MCF 10A (cell line): ENCODE measurements around the gene C4A. TPM values are rescaled to one million over a fixed set of nuclear protein-coding genes. Genes with fewer than 3 reads are reported as not detected.

Experiments
- BruUV-seq: library from RNA; stranded (reverse); fragments of 400-500 nt; replicated peaks from 2 replicates; lab custom pipeline; 2021; lab: Mats Ljungman, UMichigan
- CTCF ChIA-PET: fragments of 300-600 bp; sonication (Branson Sonifier 250); formaldehyde crosslinking; extraction: SDS; loops from one replicate; lab custom pipeline; 2021; ENCODE audit warnings: antibody characterized with exemption, inconsistent platforms; lab: Yijun Ruan, JAX
- POLR2A ChIA-PET: fragments of 300-600, 350-650 bp; sonication (Branson Sonifier 250); formaldehyde crosslinking; extraction: SDS; loops from one replicate; lab custom pipeline; 2020; ENCODE audit warnings: antibody characterized with exemption, inconsistent platforms; lab: Yijun Ruan, JAX
- DNase-seq: peaks from one replicate; pipeline ENCODE4 v3.0.0-alpha.2; 2018; ENCODE audit not compliant: unreplicated experiment
- H3K27ac Mint-ChIP-seq: one replicate; pipeline ENCODE4 v1.8.0; 2022; ENCODE audit warnings: mild to moderate bottlenecking, low read depth, mixed read lengths; ENCODE audit not compliant: unreplicated experiment
- H3K27me3 Mint-ChIP-seq: one replicate; pipeline ENCODE4 v1.8.0; 2022; ENCODE audit warnings: mixed read lengths; ENCODE audit not compliant: insufficient read depth, unreplicated experiment
- H3K36me3 Mint-ChIP-seq: one replicate; pipeline ENCODE4 v1.8.0; 2022; ENCODE audit warnings: mild to moderate bottlenecking, moderate library complexity, mixed read lengths; ENCODE audit not compliant: insufficient read depth, unreplicated experiment
- H3K4me1 Mint-ChIP-seq: one replicate; pipeline ENCODE4 v1.8.0; 2022; ENCODE audit warnings: mixed read lengths; ENCODE audit not compliant: insufficient read depth, unreplicated experiment
- H3K4me3 Mint-ChIP-seq: one replicate; pipeline ENCODE4 v1.8.0; 2022; ENCODE audit warnings: mild to moderate bottlenecking, moderate library complexity, mixed read lengths; ENCODE audit not compliant: unreplicated experiment
- H3K9me3 Mint-ChIP-seq: one replicate; pipeline ENCODE4 v1.8.0; 2022; ENCODE audit warnings: mixed read lengths; ENCODE audit not compliant: unreplicated experiment
- CTCF ChIP-seq: fragments of 200-600 bp; IDR thresholded peaks from one replicate; pipeline ENCODE4 v1.8.0; 2022; ENCODE audit warnings: antibody characterized with exemption, mild to moderate bottlenecking; ENCODE audit not compliant: unreplicated experiment
- intact Hi-C: fragments of 100-400 bp; cut with micrococcal nuclease; formaldehyde crosslinking; loops from 2 replicates; pipeline ENCODE4 v1.14.1; 2022
- total RNA-seq: library from RNA; stranded (reverse); gene quantifications from 2 replicates; pipeline ENCODE4 v1.2.3, GENCODE V29; 2022

C4A gene
- total RNA-seq, 1 experiment from 2014 or later = 7.7 TPM

- no peaks in the 10 kb centered on the region for H3K27me3 Mint-ChIP-seq
- no peak overlapping the region for H3K27ac Mint-ChIP-seq
- POLR2A ChIA-PET = interaction anchor here (6.9 kb wide), 1 partner anchor 9 kb away, joined by 109 read pairs; the partner anchor contains the start of genes NELFE and SKIC2
- no peaks in the 10 kb centered on the region for H3K9me3 Mint-ChIP-seq
- no TSS peak for BruUV-seq
- H3K36me3 Mint-ChIP-seq = peaks cover 83% of the 10 kb centered on the region
- H3K4me3 Mint-ChIP-seq = no peak overlapping the region
- intact Hi-C loops = no loop called here
- CTCF ChIA-PET = interaction anchor here (3.9 kb wide), 1 partner anchor 16 kb away, joined by 14 read pairs; no protein-coding TSS in a partner anchor
- peaks cover 19% of the 10 kb centered on the region for H3K4me1 Mint-ChIP-seq
- no peak for DNase-seq
- no peak for TF ChIP-seq CTCF
Observed at GRCh38 chr6:31968326-31968725, 13.5 kb upstream of the C4A start.

- H3K36me3 Mint-ChIP-seq = peaks cover 87% of the 10 kb centered on the region
- intact Hi-C loops = no loop called here
- no peak overlapping the region for H3K27ac Mint-ChIP-seq
- no peak for DNase-seq
- TF ChIP-seq CTCF = no peak
- POLR2A ChIA-PET = interaction anchor here (6.9 kb wide), 1 partner anchor 10 kb away, joined by 109 read pairs; the partner anchor contains the start of genes NELFE and SKIC2
- H3K9me3 Mint-ChIP-seq = no peaks in the 10 kb centered on the region
- CTCF ChIA-PET = interaction anchor here (0.6 to 3.9 kb wide), 2 partner anchors 17 to 315 kb away, joined by 4 to 14 read pairs; no protein-coding TSS in a partner anchor
- H3K4me1 Mint-ChIP-seq = peaks cover 21% of the 10 kb centered on the region
- no TSS peak for BruUV-seq
- peak overlapping the region; percentile 80 for H3K4me3 Mint-ChIP-seq
- no peaks in the 10 kb centered on the region for H3K27me3 Mint-ChIP-seq
Observed at GRCh38 chr6:31968791-31969711, 12.8 kb upstream of the C4A start.

- POLR2A ChIA-PET = interaction anchor here (0.6 to 6.9 kb wide), 11 partner anchors 8 to 309 kb away, joined by 3 to 109 read pairs (median 9); partner anchors contain the start of genes ATF6B, C6orf47, CFB and EHMT2
- H3K4me1 Mint-ChIP-seq = peaks cover 21% of the 10 kb centered on the region
- no peaks in the 10 kb centered on the region for H3K9me3 Mint-ChIP-seq
- DNase-seq = no peak
- CTCF ChIA-PET = interaction anchor here (0.5 to 3.9 kb wide), 8 partner anchors 10 to 1604 kb away, joined by 3 to 14 read pairs (median 3); no protein-coding TSS in a partner anchor
- H3K27ac Mint-ChIP-seq = peak overlapping the region; percentile 100
- no peaks in the 10 kb centered on the region for H3K27me3 Mint-ChIP-seq
- TF ChIP-seq CTCF = no peak
- peaks cover 85% of the 10 kb centered on the region for H3K36me3 Mint-ChIP-seq
- intact Hi-C loops = loop anchor here (10.0 kb wide), 1 partner anchor 185 kb away; the partner anchor contains the start of genes PPT2 and PRRT1
- peak overlapping the region; percentile 80 for H3K4me3 Mint-ChIP-seq
- no TSS peak for BruUV-seq
Observed at GRCh38 chr6:31969712-31970603, 11.9 kb upstream of the C4A start.
